ENCODE results near the gene TDRD9.
A peak's percentile ranks its signal among the peaks of the same experiment; 100 is the strongest.
"Not testable (repeated sequence)": the region's sequence is repeated elsewhere in the genome, so short reads cannot be mapped to it uniquely, and the experiment has no call there.

Gene TDRD9

GRCh38 chr14:103920981-103921854 lies 7.0 kb upstream of the TDRD9 start:
- peak; percentile 87 to 92 (median 90) for DNase-seq (ENCODE audit: low read depth in 3 of 3)

DNA sequence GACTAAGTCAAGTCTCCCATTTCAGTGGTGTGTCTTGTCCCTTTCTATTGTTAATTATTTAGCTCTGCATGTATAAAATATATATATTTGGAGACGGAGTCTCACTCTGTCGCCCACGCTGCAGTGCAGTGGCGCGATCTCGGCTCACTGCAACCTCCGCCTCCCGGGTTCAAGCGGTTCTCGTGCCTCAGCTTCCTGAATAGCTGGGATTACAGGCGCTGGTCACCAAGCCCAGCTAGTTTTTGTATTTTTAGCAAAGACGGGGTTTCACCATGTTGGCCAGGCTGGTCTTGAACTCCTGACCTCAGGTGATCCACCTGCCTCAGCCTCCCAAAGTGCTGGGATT lies 6.4 kb upstream of the TDRD9 start:
- not testable (repeated sequence) for DNase-seq (ENCODE audit: low read depth in 3 of 3)

DNA sequence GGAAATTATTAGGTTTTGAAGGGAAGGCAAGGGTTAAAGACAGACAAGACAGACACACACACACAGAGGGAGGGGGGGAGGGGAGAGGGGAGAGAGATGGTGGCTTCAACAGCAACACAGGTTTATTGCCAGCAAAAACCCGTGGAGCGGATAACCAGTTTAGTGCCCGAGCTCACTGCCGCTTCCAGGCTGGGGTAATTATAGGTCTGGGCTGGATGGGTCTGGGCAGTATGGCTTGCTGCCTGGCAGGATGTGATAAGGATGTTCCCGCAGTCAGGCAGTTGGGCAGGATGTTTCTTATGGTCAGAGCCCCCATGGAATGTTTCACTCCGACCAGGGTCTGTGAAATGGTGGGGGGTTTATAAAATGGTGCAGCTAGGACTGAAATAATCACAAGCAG lies 4.4 kb upstream of the TDRD9 start:
- no peak for DNase-seq (ENCODE audit: low read depth in 3 of 3)

DNA sequence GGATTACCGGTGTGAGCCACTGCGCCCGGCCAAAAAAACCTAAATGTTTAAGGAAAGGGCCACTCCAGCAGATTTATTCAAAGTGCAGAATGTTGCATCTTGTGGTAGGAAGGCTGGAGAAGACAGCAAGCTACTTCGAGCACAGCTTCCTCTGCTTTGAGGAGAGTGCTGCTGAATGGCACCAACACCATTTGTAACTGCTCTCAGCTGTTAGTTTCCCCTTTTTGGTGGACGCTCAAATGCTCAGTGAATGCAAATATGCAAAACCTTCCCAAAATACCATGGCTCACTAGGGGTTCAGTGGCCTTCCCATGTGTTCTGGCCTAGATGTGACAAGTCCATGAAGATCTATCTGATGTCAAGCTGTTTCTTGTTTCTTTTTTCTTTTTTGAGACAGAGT lies 2.9 kb upstream of the TDRD9 start:
- DNase-seq (ENCODE audit: low read depth in 3 of 3) = no peak

- no peak for DNase-seq (ENCODE audit: low read depth in 3 of 3)
These were observed 690 bp upstream of the TDRD9 start for GRCh38 chr14:103927566-103927965.

DNA sequence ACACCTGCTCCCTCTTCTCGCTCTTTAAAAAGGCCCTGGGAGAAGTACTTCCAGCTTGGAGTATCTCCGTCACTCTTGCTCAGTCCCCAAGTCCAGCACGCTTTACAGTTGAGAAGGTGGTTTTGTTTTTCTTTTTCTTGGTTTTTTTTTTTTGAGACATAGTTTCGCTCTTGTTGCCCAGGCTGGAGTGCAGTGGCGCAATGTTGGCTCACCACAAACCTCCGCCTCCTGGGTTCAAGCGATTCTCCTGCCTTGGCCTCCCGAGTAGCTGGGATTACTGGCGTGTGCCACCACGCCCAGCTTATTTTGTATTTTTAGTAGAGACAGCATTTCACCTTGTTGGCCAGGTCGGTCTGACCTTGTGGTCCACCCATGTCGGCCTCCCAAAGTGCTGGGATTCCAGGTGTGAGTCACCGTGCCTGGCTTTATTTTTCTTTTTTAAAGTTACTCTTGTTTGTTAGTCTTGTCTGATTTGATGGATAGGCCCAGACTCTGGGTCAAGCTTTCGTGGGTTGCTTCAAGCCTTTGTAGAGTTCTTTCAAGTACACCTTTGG lies 1.9 kb downstream of the TDRD9 start:
- DNase-seq (ENCODE audit: low read depth in 3 of 3) = no peak

- DNase-seq (ENCODE audit: low read depth in 3 of 3) = no peak
These were observed 3.2 kb downstream of the TDRD9 start for GRCh38 chr14:103931422-103931821.

DNA sequence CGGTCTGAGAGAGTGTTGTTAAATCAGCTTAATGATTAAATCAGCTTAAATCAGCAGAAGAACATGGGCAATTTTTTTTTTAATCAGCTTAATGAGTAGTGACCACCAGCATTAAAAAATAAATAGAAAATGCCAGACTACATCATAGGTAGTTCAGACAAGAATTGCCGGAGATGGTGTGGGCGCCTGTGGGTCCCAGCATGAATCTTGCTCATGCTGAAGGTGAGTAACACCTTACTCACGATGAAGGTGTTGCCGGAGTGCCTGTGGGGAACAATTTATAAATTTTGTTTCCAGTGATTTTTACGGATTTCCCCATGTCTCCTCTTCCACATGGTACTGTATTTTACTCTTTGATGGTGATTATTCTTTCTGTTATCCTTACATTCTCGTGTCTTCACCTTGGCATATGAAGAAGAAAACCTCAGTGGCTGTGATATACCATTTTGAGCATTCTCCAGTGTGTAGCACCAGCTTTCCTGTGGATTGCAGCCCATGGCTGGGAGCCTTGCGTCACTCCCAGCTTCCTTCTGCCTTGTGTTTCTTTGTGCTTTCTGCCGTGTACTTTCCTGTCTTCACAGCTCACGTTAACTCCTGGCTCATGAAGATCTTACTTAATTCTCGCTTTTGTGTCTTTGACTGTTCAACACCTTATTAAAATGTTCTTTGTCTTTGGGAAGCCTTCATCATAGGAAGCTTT lies 4.7 kb downstream of the TDRD9 start:
- DNase-seq (ENCODE audit: low read depth in 3 of 3) = no peak

DNA sequence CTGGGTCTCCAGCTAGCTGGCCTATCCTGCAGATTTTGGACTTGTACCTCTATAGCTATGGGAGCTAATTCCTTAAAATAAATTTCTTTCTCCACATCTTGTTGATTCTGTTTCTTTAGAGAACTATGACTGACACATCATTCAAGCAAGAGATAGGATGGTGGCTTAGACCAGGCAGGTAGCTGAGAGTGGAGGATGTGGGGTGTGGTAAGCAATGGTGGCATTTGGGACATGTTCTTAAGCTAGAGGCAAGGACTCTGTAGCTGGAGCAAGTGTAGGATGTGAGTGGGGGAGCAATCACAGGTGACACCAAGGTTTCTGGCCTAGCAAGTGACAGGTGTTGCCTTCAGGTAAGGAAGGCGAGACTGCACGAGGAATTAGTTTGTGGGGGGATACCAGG lies 6.8 kb downstream of the TDRD9 start:
- DNase-seq (ENCODE audit: low read depth in 3 of 3) = no peak

GRCh38 chr14:103941462-103941861 lies 13.2 kb downstream of the TDRD9 start:
- DNase-seq (ENCODE audit: low read depth in 3 of 3) = no peak

DNA sequence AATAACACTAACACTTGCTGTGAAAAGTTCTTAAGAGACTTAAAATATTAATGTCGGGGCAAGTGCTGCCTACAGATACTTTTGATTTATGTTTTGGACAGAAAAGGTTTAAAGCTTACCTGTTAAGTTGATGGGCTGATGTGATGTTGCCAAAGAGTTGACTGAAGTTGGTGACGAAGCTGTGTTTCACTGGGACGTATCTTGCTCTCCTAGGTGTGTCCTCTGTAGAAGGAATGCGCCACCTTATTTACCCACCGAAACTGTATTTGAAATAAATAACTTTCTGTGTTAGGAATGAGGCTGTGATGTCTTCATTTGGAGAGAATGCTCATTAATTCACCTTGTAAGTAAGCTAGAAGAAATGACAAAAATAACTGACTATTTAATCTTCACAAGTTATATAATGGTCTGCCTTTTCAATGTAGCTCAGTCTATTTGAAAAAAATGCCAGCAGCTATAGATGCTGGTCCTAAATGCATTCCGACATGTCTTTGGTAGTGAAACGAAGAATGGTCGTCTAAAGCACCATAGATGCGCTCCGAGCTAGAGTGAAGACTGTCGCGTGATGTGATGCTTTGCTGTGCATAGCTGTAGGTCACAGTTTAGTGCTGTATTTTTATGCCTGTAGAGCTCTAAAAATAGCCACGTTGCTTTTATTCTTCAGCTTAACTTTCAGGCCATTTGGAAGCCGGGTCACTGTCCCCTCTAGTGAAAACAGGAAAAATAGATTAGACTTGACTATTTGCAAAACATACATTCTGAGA lies 13.9 kb downstream of the TDRD9 start, which contains the start of gene RD3L:
Gene RD3L, minus strand, starts transcription at position 557 of the 764 bp plus-strand sequence. CDS start 834 bp downstream, outside the sequence.
- no peak for DNase-seq (ENCODE audit: low read depth in 3 of 3)

- DNase-seq (ENCODE audit: low read depth in 3 of 3) = no peak
These were observed 15.4 kb downstream of the TDRD9 start for GRCh38 chr14:103943673-103944072.

- DNase-seq (ENCODE audit: low read depth in 3 of 3) = no peak
These were observed 18.7 kb downstream of the TDRD9 start for GRCh38 chr14:103946975-103947374.

GRCh38 chr14:103948442-103948841 lies 20.2 kb downstream of the TDRD9 start:
- DNase-seq (ENCODE audit: low read depth in 3 of 3) = no peak

DNA sequence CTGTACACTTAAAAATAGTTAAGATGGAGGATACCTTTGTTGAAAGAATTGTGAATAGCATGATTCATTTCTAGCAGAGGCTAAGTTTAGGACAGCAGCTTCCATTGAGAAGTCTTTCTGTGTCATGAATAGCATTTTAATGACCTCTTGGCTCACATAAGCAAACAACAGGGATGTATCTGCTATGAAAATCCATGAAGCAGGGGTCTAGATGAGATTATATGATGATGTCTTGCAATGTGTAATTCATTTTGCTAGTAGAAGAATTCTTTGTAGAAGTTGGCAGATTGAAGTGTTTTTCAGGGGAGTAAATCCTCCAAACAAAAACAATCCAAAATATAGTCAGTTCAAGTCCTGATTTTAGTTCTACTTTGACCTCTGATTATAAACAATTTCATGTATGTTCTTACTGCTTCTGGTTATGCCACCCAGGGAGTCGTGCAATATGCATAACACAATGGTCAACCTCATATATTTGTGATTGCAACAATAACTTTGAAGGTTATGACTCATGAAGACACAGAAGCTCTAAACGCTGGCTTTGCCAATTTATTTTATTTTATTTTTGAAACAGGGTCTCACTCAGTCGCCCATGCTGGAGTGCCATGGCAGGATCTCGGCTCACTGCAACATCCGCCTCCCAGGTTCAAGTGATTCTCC lies 21.0 kb downstream of the TDRD9 start:
- no peak for DNase-seq (ENCODE audit: low read depth in 3 of 3)

GRCh38 chr14:103960457-103961055 lies 32.3 kb downstream of the TDRD9 start:
- DNase-seq (ENCODE audit: low read depth in 3 of 3) = no peak

DNA sequence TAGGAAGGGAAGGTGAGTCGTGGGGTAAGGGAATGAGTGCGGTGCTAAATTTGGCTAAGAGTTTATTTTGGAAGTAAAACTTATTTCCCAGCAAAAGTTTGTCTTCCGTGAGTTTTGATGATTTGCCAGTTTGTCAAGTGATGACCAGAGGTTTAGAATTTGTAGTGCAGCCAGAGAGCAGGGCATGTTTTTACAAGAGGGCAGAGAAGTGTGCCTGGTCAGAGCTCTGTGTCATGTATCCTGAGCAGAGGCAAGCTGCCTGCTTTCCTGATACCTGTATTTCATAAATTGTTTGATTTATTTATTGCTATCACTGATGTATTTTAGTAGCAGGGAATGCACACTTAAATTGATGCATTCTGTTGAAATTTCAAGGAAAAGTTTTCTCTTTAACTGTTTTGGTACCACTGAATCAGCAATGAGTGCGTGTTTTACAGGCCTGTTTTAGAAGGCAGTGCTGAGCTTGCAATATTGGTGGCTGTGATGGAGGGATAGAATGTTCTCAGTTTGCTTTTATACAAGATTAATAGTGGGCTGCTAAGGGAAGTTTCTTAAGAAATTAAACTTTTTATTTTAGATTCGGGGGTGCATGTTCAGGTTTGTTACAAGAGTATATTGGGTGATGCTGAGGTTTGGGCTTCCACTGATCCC lies 33.8 kb downstream of the TDRD9 start:
- no peak for DNase-seq (ENCODE audit: low read depth in 3 of 3)

DNA sequence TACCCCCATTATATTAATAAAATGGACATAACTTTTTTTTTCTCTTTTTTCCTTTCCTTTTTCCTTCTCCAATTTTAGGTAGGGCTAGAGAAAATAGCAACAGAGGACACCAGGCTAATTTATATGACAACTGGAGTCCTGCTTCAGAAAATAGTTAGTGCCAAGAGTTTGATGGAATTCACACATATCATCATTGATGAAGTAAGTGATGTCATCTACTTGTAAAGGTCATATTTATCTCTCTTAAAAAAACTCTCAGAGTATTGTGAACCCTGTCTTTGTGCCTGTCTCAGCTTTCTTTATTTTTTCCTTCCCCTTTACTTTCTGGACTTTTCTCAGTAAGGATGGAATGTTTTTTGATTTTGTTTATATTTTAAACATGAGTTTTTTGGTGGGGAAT lies 38.4 kb downstream of the TDRD9 start:
- no peak for DNase-seq (ENCODE audit: low read depth in 3 of 3)

DNA sequence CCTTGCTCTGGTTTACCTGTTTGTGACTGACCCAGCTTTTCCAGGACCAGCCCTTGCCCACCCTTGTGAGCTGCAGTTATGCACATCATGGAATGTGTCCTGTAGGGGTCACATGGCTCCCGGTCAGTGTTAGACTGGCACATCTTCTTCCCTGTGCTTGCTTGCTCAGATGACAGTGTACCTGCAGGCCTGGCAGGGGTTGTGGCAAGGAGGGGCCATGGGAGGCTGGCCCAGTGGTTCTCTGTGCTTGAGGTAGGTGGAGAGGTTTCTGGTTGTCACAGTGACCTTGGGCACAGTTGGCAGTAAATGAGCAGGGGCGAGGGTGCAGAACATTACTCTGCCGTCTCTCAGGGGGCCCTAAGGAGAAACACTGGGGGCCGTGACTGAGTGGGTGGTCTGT lies 41.7 kb downstream of the TDRD9 start:
- DNase-seq (ENCODE audit: low read depth in 3 of 3) = no peak

GRCh38 chr14:103973354-103973753 lies 45.1 kb downstream of the TDRD9 start:
- DNase-seq (ENCODE audit: low read depth in 3 of 3) = no peak

- DNase-seq (ENCODE audit: low read depth in 3 of 3) = no peak
These were observed 46.3 kb downstream of the TDRD9 start for GRCh38 chr14:103974575-103974974.

Measured in stimulated activated CD4-positive, alpha-beta T cell treated with anti-CD3 and anti-CD28 coated beads, TNF-alpha, amount 100 ng/mL, for 48 hours (primary cell).